PC-9 (cell line): ENCODE data around the gene PRRX2. TPM values are rescaled to one million over a fixed set of nuclear protein-coding genes. Genes with fewer than 3 reads are reported as not detected.

ENCODE experiments used
- BruUV-seq: library from RNA; stranded (reverse); fragments of 400-500 nt; replicated peaks from 2 replicates; lab custom pipeline; 2021; lab: Mats Ljungman, UMichigan
- CTCF ChIA-PET: fragments of 300-600 bp; sonication (Branson Sonifier 250); formaldehyde crosslinking; loops from one replicate; lab custom pipeline; 2022; ENCODE audit warnings: antibody characterized with exemption; lab: Charles Lee
- POLR2A ChIA-PET: fragments of 300-600 bp; sonication (Branson Sonifier 250); formaldehyde crosslinking; loops from one replicate; lab custom pipeline; 2022; ENCODE audit warnings: antibody characterized with exemption; ENCODE audit not compliant: unreplicated experiment; lab: Charles Lee
- DNase-seq, 2 experiments: peaks; one replicate each; pipeline versions ENCODE4 v3.0.0 to v3.0.0-alpha.2; 2015 to 2022; ENCODE audit warnings: mixed read lengths in 1 of 2
- H2AFZ ChIP-seq: fragments of 200-600 bp; sonication (generic); 2 replicates; pipeline ENCODE4 v1.8.1; 2017; ENCODE audit warnings: antibody characterized with exemption
- H3F3A ChIP-seq: fragments of 200-600 bp; sonication (generic); 2 replicates; pipeline ENCODE4 v1.8.1; 2017; ENCODE audit warnings: antibody characterized with exemption, mild to moderate bottlenecking, low read depth; ENCODE audit not compliant: insufficient read depth
- H3K27ac ChIP-seq: fragments of 200-600 bp; sonication (generic); 2 replicates; pipeline ENCODE4 v1.6.1; 2016; ENCODE audit warnings: mixed run types
- H3K27me3 ChIP-seq: fragments of 200-600 bp; sonication (generic); 2 replicates; pipeline ENCODE4 v1.6.1; 2016; ENCODE audit warnings: low read depth, mixed run types; ENCODE audit not compliant: insufficient read depth
- H3K36me3 ChIP-seq: fragments of 200-600 bp; sonication (generic); 2 replicates; pipeline ENCODE4 v1.6.1; 2016; ENCODE audit warnings: low read depth, mixed run types
- H3K4me1 ChIP-seq: fragments of 200-600 bp; sonication (generic); replicated peaks from 2 replicates; pipeline ENCODE4 v1.6.1; 2016; ENCODE audit warnings: mixed run types; ENCODE audit not compliant: insufficient read depth
- H3K4me2 ChIP-seq: fragments of 200-600 bp; sonication (generic); 2 replicates; pipeline ENCODE4 v1.6.1; 2017; ENCODE audit warnings: mixed run types
- H3K4me3 ChIP-seq: fragments of 200-600 bp; sonication (generic); 2 replicates; pipeline ENCODE4 v1.6.1; 2016; ENCODE audit warnings: mixed run types
- H3K79me2 ChIP-seq: fragments of 200-600 bp; sonication (generic); 2 replicates; pipeline ENCODE4 v1.6.1; 2017; ENCODE audit warnings: low read depth, mixed run types
- H3K9me2 ChIP-seq: fragments of 200-600 bp; sonication (generic); 2 replicates; pipeline ENCODE4 v1.8.1; 2017; ENCODE audit warnings: mild to moderate bottlenecking; ENCODE audit not compliant: insufficient read depth
- H3K9me3 ChIP-seq: fragments of 200-600 bp; sonication (generic); 2 replicates; pipeline ENCODE4 v1.8.1; 2016; ENCODE audit warnings: low read depth; ENCODE audit not compliant: insufficient read depth
- H4K20me1 ChIP-seq: fragments of 200-600 bp; sonication (generic); 2 replicates; pipeline ENCODE4 v1.8.1; 2017; ENCODE audit not compliant: insufficient read depth
- EZH2 ChIP-seq: fragments of 200-600 bp; sonication (generic); IDR thresholded peaks from 2 replicates; pipeline ENCODE4 v1.8.0; 2017; ENCODE audit warnings: antibody characterized with exemption, low read depth
- intact Hi-C: fragments of 100-400 bp; cut with micrococcal nuclease; formaldehyde crosslinking; loops from one replicate; pipeline ENCODE4 v1.10.0; 2022; ENCODE audit not compliant: unreplicated experiment
- total RNA-seq: library from RNA; stranded (reverse); gene quantifications from 2 replicates; pipeline ENCODE4 v1.2.3, GENCODE V29; 2021
- TF ChIP-seq, protein P1 (sequence below): fragments of 200-600 bp; sonication (generic); conservative IDR thresholded peaks from 2 replicates; pipeline ENCODE4 v1.6.1; 2017; ENCODE audit warnings: mixed run types, antibody characterized with exemption, mild to moderate bottlenecking, moderate library complexity

Gene PRRX2
- total RNA-seq, 1 experiment from 2014 or later = 0.98 TPM

DNA sequence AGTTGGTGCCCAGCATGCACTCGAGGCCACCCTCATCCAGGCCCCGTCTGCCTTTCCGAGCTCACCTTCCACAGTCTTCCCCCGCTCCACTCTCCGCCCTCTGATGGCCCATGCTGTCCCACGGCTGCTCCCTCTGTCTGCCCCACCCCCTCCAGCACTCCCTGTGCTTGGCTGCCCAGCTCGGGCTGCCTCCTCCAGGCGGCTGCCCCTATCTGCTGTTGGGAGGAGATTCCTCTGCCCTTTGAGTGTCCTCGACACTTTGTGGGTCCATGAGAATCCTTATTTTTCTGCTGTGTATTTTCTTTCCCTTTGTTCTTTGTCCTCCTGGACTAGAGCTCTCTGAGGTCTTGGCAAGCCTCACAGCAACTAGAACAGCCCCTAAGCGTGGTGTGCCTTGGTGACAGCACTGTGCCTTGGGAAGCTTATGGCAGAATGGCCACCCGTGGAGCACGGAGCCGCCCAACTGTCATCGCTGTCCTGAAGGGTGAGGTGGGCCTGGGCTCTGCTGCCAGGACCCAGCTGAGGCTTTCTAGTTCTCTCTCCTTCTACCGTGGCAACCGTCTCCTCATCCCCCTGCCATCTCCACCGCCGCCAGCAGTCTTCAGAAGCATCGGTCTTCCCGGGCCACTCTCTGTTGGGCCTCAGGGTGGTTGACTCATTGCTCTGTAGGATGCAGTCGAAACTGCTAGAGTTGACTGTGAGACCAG lies 34.3 kb upstream of the PRRX2 start:
- no peaks in the 10 kb centered on the region for H3K9me3 ChIP-seq
- H3K27ac ChIP-seq = no peak overlapping the region
- H2AFZ ChIP-seq = no peak overlapping the region
- POLR2A ChIA-PET = no interaction called here
- CTCF ChIA-PET = interaction anchor here (0.6 kb wide), 1 partner anchor 627 kb away, joined by 13 read pairs; no protein-coding TSS in a partner anchor
- no peak overlapping the region for H3K4me2 ChIP-seq
- H3F3A ChIP-seq = peaks cover 28% of the 10 kb centered on the region
- intact Hi-C loops = no loop called here
- no peaks in the 10 kb centered on the region for H3K9me2 ChIP-seq
- H3K4me1 ChIP-seq = peaks cover 20% of the 10 kb centered on the region
- no peak for DNase-seq
- no peak overlapping the region for H3K4me3 ChIP-seq
- no peaks in the 10 kb centered on the region for H3K27me3 ChIP-seq
- H4K20me1 ChIP-seq = peaks cover 86% of the 10 kb centered on the region
- H3K79me2 ChIP-seq = peaks cover 72% of the 10 kb centered on the region
- TF ChIP-seq, protein P1, sequence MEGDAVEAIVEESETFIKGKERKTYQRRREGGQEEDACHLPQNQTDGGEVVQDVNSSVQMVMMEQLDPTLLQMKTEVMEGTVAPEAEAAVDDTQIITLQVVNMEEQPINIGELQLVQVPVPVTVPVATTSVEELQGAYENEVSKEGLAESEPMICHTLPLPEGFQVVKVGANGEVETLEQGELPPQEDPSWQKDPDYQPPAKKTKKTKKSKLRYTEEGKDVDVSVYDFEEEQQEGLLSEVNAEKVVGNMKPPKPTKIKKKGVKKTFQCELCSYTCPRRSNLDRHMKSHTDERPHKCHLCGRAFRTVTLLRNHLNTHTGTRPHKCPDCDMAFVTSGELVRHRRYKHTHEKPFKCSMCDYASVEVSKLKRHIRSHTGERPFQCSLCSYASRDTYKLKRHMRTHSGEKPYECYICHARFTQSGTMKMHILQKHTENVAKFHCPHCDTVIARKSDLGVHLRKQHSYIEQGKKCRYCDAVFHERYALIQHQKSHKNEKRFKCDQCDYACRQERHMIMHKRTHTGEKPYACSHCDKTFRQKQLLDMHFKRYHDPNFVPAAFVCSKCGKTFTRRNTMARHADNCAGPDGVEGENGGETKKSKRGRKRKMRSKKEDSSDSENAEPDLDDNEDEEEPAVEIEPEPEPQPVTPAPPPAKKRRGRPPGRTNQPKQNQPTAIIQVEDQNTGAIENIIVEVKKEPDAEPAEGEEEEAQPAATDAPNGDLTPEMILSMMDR = no peak
- TF ChIP-seq EZH2 = no peak
- H3K36me3 ChIP-seq = no peaks in the 10 kb centered on the region; the same call in 1 of the 2 replicates
- no TSS peak for BruUV-seq

DNA sequence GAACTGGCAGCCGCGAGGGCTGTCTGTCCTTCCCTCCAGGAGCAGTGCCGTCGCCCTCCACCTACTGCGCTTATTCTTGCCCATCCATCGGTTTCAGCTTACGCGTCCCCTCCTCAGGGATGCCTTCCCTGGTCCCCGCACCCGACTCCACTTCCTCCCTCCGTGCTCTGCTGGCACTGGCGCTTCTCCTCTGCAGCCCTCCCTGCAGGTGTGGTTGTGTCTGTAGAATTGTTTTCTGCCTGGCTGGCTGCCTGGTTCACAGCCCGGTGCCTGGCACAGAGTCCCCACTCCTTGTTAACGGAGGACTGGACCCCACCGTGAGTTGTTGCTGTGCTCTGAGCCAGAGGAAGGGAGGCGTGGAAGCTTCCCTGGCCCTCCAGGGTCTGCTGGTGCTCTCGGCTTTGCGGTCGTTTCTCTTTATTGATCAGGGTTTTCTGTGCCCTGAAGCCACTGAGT lies 33.7 kb upstream of the PRRX2 start:
- Histone ChIP-seq H4K20me1 (peaks cover 85% of the 10 kb centered on the region), H2AFZ (no peak overlapping the region), H3K4me2 (no peak overlapping the region), H3K27ac (no peak overlapping the region), H3K27me3 (no peaks in the 10 kb centered on the region), H3K4me3 (no peak overlapping the region), H3K79me2 (peaks cover 67% of the 10 kb centered on the region), H3K36me3 (no peaks in the 10 kb centered on the region; the same call in 1 of the 2 replicates), H3K4me1 (peaks cover 20% of the 10 kb centered on the region), H3K9me2 (no peaks in the 10 kb centered on the region), H3F3A (peaks cover 33% of the 10 kb centered on the region), H3K9me3 (no peaks in the 10 kb centered on the region)
- no TSS peak for BruUV-seq
- ChIA-PET CTCF (no interaction called here), POLR2A (no interaction called here)
- intact Hi-C loops = no loop called here
- no peak for DNase-seq
- TF ChIP-seq, protein P1 = no peak
- no peak for TF ChIP-seq EZH2

DNA sequence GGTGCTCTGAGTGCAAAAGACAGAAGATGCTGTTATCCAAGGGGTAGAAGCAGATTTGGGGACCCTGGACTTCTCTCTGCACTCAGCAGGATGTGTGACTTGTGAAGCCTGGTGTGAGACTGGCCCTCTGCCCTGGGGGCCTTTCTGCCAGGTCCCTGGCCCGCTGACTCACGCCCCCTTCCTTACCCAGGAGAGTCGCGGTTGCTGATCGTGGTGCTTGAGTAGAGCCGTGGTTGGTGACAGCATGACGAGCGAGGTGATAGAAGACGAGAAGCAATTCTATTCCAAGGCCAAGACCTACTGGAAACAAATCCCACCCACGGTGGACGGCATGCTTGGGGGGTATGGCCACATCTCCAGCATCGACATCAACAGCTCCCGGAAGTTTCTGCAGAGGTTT lies 33.0 kb upstream of the PRRX2 start:
- intact Hi-C loops = no loop called here
- peaks cover 15% of the 10 kb centered on the region for H3K4me1 ChIP-seq
- H2AFZ ChIP-seq = no peak overlapping the region
- H3K9me2 ChIP-seq = no peaks in the 10 kb centered on the region
- ChIA-PET POLR2A (no interaction called here), CTCF (no interaction called here)
- no peak overlapping the region for H3K27ac ChIP-seq
- no TSS peak for BruUV-seq
- H3K27me3 ChIP-seq = no peaks in the 10 kb centered on the region
- H3K79me2 ChIP-seq = peaks cover 59% of the 10 kb centered on the region
- no peak overlapping the region for H3K4me3 ChIP-seq
- H3K4me2 ChIP-seq = no peak overlapping the region
- H3K36me3 ChIP-seq = no peaks in the 10 kb centered on the region; the same call in 1 of the 2 replicates
- peaks cover 40% of the 10 kb centered on the region for H3F3A ChIP-seq
- H3K9me3 ChIP-seq = no peaks in the 10 kb centered on the region
- TF ChIP-seq EZH2 = no peak
- H4K20me1 ChIP-seq = peaks cover 85% of the 10 kb centered on the region
- DNase-seq = no peak
